Forelimb muscle (tissue), 1 donor: ENCODE results near the gene ZMYM4. TPM values are rescaled to one million over a fixed set of nuclear protein-coding genes. Genes with fewer than 3 reads are reported as not detected.

ENCODE experiments used
- DNase-seq: peaks from one replicate; pipeline ENCODE4 v3.0.0-alpha.2; 2013; ENCODE audit warnings: low read depth
- polyA plus RNA-seq: library from polyadenylated mRNA; unstranded; fragments of 120-200 nt; gene quantifications from one replicate; pipeline ENCODE4 v1.2.1, GENCODE V29; 2013; ENCODE audit not compliant: insufficient read length

Gene ZMYM4
- polyA plus RNA-seq, 1 donor, result 34.8 TPM

DNA sequence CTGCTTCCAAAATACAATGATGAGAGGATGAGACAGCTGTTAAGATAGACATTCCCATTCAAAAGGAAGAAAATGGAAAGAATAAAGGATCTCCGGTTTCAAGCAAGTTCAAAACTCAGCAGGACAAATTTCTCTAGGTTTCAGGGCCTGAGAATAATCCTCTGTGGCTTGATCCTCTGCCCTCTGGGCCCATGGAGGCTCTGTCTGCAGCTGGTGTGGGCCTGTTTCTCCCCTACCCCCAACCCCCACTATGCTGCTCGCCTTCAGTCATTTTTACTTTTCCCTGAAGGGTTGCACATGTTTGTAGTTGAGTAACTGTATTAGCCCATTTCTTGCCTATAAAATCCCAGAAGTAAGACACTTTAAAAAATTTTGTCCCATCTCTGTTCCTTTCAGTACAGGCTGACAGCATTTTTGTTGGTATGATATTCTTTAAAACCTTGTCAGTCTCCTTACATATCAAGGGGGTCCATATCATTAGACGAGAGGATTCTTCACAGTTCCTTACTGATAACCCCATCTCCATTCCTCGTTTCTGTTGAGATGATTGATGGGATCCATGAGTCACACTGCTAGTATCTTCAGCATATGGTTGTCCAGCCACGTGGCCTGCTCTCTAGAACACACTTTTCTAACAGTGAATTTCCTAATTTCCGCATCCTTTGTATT, 10.5 kb downstream of the ZMYM4 start:
- DNase-seq, result no peak

- no peak for DNase-seq
Observed at GRCh38 chr1:35279555-35279904, 11.0 kb downstream of the ZMYM4 start.

GRCh38 chr1:35280006-35280405, 11.5 kb downstream of the ZMYM4 start:
- DNase-seq, result no peak

DNA sequence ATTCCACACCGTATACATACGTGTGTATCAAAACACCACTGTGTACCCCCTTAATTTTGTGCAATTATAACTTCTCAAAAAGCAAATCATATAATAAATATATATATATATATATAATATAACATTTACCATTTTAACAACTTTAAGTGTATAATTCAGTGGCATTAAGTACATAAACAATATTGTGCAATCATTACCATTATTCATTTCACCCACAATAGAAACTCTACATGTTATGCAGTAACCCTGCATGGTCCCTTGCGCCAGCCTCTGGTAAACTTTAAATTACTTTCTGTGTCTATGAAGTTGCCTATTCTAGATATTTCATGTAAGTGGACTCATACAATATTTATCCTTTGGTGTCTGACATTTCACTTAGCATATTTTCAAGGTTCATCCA, 13.1 kb downstream of the ZMYM4 start:
- DNase-seq, result no peak

- DNase-seq, result no peak
Observed at GRCh38 chr1:35282172-35282571, 13.7 kb downstream of the ZMYM4 start.

DNA sequence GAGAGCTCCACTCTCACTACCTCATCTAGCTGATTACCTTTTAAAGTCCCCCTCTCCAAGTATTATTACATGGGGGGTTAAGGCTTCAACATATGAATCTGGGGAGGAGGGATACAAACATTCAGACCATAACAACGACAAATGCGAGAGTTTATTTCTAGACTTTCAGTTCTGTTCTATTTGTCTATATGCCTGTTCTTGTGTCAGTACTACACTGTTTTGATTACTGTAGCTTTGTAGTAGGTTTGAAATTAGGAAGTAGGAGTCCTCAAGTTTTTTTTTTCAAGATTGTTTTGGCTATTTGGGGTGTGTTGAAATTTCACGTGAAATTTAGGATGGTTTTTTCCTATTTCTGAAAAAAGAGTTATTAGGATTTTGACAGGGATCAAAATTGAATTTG, 16.3 kb downstream of the ZMYM4 start:
- DNase-seq, result no peak

- no peak for DNase-seq
Observed at GRCh38 chr1:35285771-35286606, 17.5 kb downstream of the ZMYM4 start.

DNA sequence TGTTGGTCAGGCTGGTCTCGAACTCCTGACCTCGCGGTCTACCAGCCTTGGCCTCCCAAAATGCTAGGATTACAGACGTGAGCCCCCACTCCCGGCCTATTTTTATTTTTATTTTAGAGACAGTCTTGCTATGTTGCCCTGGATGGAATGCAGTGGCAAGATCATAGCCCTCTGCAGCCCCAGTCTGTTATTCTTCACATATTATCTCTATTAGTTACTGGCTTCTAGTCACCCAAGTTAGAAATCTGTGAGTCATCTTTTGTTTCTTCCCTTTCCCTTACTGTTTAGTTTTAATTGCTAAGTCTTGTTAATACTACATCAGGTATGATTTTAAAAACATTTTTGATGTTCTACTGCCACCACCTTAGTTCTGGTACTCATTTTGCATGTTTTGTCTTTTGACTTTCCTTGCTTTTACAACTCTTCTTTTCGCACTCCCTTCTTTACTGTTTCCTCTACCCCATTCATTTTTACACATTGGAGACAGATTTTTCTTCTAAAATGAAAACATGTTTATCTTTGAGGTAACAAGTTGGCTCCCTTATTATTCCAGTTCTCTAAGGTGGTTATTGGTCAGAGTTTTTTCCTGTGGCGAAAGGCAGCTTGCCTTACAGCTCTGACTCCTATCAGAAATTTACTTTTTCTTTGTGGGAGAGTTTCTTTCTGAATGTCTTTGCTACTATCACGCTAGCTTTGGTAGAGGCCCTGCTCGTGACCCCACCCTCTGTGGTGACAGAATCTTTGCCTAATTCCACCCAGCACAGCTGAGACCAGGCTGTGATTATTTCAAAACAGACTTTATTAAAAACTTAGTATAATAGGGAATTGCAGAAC, 19.5 kb downstream of the ZMYM4 start:
- DNase-seq, result no peak

- no peak for DNase-seq
Observed at GRCh38 chr1:35288761-35289160, 20.3 kb downstream of the ZMYM4 start.

DNA sequence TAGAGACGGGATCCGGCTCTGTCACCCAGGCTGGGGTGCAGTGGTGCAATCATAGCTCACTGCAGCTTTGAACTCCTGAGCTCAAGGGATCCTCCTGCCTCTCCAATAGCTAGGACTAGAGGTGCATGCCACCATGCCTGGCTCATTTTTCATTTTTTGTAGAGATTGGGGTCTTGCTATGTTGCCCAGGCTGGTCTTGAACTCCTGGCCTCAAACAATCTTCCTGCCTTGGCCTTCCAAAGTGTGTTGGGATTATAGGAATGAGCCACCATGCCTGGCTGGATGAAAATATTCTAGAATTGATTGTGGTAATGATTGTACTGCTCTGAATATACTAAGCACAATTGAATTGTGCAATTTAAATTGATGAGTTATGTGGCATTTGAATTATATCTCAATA, 21.9 kb downstream of the ZMYM4 start:
- DNase-seq, result no peak

DNA sequence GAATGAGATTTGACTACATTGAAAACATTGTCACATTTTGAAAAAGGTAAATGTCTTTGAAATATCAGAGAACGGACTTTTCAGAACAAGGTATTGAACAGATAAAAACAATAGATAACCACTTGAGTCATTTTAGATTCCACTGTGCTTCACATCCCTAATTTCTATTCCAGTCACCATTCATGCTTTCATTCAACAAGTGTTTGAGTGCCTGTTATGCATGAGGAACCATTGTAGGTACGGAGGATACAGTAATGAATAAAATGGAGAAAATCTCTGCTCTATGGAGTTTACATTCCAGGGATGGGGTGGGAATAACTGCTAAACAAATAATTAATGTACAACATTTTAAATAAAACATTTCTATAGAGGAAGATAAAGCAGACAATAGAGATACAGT, 26.3 kb downstream of the ZMYM4 start:
- no peak for DNase-seq

GRCh38 chr1:35297886-35298285, 29.4 kb downstream of the ZMYM4 start:
- no peak for DNase-seq

GRCh38 chr1:35298464-35298863, 30.0 kb downstream of the ZMYM4 start:
- DNase-seq, result no peak

GRCh38 chr1:35300376-35300775, 31.9 kb downstream of the ZMYM4 start:
- no peak for DNase-seq

GRCh38 chr1:35301674-35302392, 33.3 kb downstream of the ZMYM4 start:
- no peak for DNase-seq

DNA sequence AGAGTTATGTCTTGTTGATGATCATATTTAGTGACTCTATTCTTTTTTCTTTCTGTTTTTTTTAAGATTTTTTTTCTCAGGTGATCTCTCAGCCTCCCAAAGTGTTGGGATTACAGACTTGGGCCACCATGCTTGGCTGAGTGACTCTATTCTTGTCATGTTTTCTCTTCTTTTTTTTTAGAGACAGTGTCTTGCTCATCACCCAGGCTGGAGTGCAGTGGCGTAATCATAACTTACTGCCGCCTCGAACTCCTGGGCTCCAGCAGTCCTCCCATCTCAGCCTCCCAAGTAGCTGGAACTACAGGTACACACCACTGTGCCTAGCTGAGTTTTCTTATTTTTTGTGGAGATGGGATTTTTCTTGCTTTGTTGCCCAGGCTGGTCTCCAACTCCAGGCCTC, 36.9 kb downstream of the ZMYM4 start:
- DNase-seq, result no peak

- no peak for DNase-seq
Observed at GRCh38 chr1:35315649-35316048, 47.1 kb downstream of the ZMYM4 start.

DNA sequence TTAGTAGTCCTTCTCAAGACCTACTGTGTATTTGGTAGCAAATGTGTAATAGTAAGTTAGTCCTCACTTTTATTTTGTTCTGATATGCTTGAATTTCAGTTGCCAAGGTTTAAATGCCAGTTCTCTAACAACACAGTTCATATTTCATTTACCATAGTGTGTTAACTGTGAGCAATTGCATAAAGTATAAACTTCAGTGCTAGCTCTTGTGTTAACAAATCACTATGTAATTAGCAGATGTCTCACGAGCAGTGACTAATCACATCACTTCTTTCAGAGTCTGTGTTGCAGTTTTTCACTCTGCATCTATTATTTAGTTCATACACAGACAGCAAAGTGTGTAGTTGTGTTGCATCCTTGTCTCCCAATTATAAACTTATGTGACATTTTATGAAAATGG, 47.8 kb downstream of the ZMYM4 start:
- no peak for DNase-seq

- DNase-seq, result no peak
Observed at GRCh38 chr1:35319988-35320713, 51.6 kb downstream of the ZMYM4 start.

GRCh38 chr1:35320937-35321336, 52.4 kb downstream of the ZMYM4 start:
- no peak for DNase-seq

DNA sequence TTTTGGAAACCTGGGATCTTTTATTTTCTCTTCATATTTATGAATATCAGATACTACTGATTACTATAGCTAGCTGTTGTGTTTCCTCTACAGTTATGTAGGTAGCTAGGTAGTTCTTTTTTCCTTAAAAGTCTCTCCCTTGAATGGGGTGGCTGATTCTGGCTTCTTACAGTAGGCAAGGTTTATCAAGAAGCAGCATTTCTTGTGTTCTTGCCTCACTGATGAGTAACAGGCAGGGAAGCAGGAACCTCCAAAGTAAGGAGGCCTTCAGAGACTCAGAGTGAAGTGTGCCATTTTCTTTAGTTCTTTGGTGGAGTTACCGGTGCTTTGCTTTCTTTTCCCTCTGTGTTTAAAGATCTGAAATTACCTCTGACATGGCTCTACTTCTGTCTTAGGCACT, 56.0 kb downstream of the ZMYM4 start:
- no peak for DNase-seq
